Measurements from ENCODE around the gene LTA4H. TPM values are rescaled to one million over a fixed set of nuclear protein-coding genes. Genes with fewer than 3 reads are reported as not detected.

LTA4H gene
- 120 TPM for polyA plus RNA-seq (2013, experiment 1 of 2)
- polyA plus RNA-seq (2013, experiment 2 of 2) = 121 TPM

GRCh38 chr12:96035283-96036236 is at the start of gene LTA4H:
LTA4H (minus strand) TSS chr12:96035587; CDS start chr12:96035519, 68 bp downstream.
- H3K4ac ChIP-seq (ENCODE audit: low read depth, low read length) = no peak within 1 kb of the TSS
- peak within 1 kb of the TSS; percentile 5 for H3K18ac ChIP-seq (ENCODE audit: low read length)
- peak within 1 kb of the TSS; percentile 47 for H3K27ac ChIP-seq (ENCODE audit: low read depth, low read length)
- peak within 1 kb of the TSS; percentile 94 for H3K9ac ChIP-seq (ENCODE audit: low read length)
- peak within 1 kb of the TSS; percentile 97 for H3K56ac ChIP-seq (ENCODE audit: low read length)
- no peak within 1 kb of the TSS for H2BK5ac ChIP-seq (ENCODE audit: low read length)
- H3K4me3 ChIP-seq (ENCODE audit: low read length) = peak within 1 kb of the TSS; percentile 98
- no peaks in the 10 kb centered on the region for H3K27me3 ChIP-seq (ENCODE audit: insufficient read depth, low read length, poor library complexity)
- H4K5ac ChIP-seq (ENCODE audit: low read length) = no peak within 1 kb of the TSS
- H2BK15ac ChIP-seq (replicated peaks; ENCODE audit: low read depth) = no peak within 1 kb of the TSS
- H3K23ac ChIP-seq (ENCODE audit: low read length) = peak within 1 kb of the TSS; percentile 90
- no peaks in the 10 kb centered on the region for H3K79me2 ChIP-seq (ENCODE audit: control insufficient read depth, insufficient read depth, low read length)
- no peaks in the 10 kb centered on the region for H3K4me1 ChIP-seq (ENCODE audit: control insufficient read depth, low read depth, low read length)
- peaks cover 3% of the 10 kb centered on the region for H3K79me1 ChIP-seq (ENCODE audit: low read length)
- H3K4me2 ChIP-seq (ENCODE audit: low read length) = peak within 1 kb of the TSS; percentile 53
- no CpG with 5 or more reads among the region's 55 CpGs for WGBS (ENCODE audit: extremely low coverage, insufficient coverage, low lambda C conversion rate)
- H2BK120ac ChIP-seq (ENCODE audit: low read depth, low read length) = no peak within 1 kb of the TSS
- H4K8ac ChIP-seq (ENCODE audit: low read depth, low read length) = no peak within 1 kb of the TSS
- H3K36me3 ChIP-seq (ENCODE audit: control insufficient read depth, insufficient read depth, low read length) = no peaks in the 10 kb centered on the region
- peak; percentile 100 for DNase-seq
- no peak within 1 kb of the TSS for H2AK5ac ChIP-seq (ENCODE audit: low read length)

- Histone ChIP-seq H4K8ac (ENCODE audit: low read depth, low read length) (no peak overlapping the region), H2BK15ac (replicated peaks; ENCODE audit: low read depth) (no peak overlapping the region), H3K79me2 (ENCODE audit: control insufficient read depth, insufficient read depth, low read length) (no peaks in the 10 kb centered on the region), H3K4me2 (ENCODE audit: low read length) (no peak overlapping the region), H3K27me3 (ENCODE audit: insufficient read depth, low read length, poor library complexity) (no peaks in the 10 kb centered on the region), H3K23ac (ENCODE audit: low read length) (no peak overlapping the region), H2BK120ac (ENCODE audit: low read depth, low read length) (no peak overlapping the region), H3K4ac (ENCODE audit: low read depth, low read length) (no peak overlapping the region), H2AK5ac (ENCODE audit: low read length) (no peak overlapping the region), H3K36me3 (ENCODE audit: control insufficient read depth, insufficient read depth, low read length) (no peaks in the 10 kb centered on the region), H3K79me1 (ENCODE audit: low read length) (no peaks in the 10 kb centered on the region), H3K4me1 (ENCODE audit: control insufficient read depth, low read depth, low read length) (no peaks in the 10 kb centered on the region), H3K56ac (ENCODE audit: low read length) (no peak overlapping the region), H4K5ac (ENCODE audit: low read length) (no peak overlapping the region), H3K4me3 (ENCODE audit: low read length) (no peak overlapping the region), H2BK5ac (ENCODE audit: low read length) (no peak overlapping the region), H3K18ac (ENCODE audit: low read length) (no peak overlapping the region), H3K27ac (ENCODE audit: low read depth, low read length) (no peak overlapping the region), H3K9ac (ENCODE audit: low read length) (no peak overlapping the region)
- WGBS (ENCODE audit: extremely low coverage, insufficient coverage, low lambda C conversion rate) = no CpG with 5 or more reads among the region's 2 CpGs
- DNase-seq = no peak
Observed at GRCh38 chr12:96084624-96085023, 49.2 kb upstream of the LTA4H start.

GRCh38 chr12:96083020-96083719 is 47.8 kb upstream of the LTA4H start:
- H3K27ac ChIP-seq (ENCODE audit: low read depth, low read length) = no peak overlapping the region
- H3K4me2 ChIP-seq (ENCODE audit: low read length) = no peak overlapping the region
- H3K18ac ChIP-seq (ENCODE audit: low read length) = no peak overlapping the region
- no CpG with 5 or more reads among the region's 9 CpGs for WGBS (ENCODE audit: extremely low coverage, insufficient coverage, low lambda C conversion rate)
- no peak overlapping the region for H3K23ac ChIP-seq (ENCODE audit: low read length)
- no peak overlapping the region for H3K4ac ChIP-seq (ENCODE audit: low read depth, low read length)
- DNase-seq = peak; percentile 54
- no peaks in the 10 kb centered on the region for H3K79me1 ChIP-seq (ENCODE audit: low read length)
- no peak overlapping the region for H3K9ac ChIP-seq (ENCODE audit: low read length)
- no peaks in the 10 kb centered on the region for H3K4me1 ChIP-seq (ENCODE audit: control insufficient read depth, low read depth, low read length)
- no peak overlapping the region for H4K5ac ChIP-seq (ENCODE audit: low read length)
- H2AK5ac ChIP-seq (ENCODE audit: low read length) = no peak overlapping the region
- H2BK5ac ChIP-seq (ENCODE audit: low read length) = no peak overlapping the region
- no peak overlapping the region for H3K56ac ChIP-seq (ENCODE audit: low read length)
- H4K8ac ChIP-seq (ENCODE audit: low read depth, low read length) = no peak overlapping the region
- H2BK15ac ChIP-seq (replicated peaks; ENCODE audit: low read depth) = no peak overlapping the region
- H2BK120ac ChIP-seq (ENCODE audit: low read depth, low read length) = no peak overlapping the region
- H3K27me3 ChIP-seq (ENCODE audit: insufficient read depth, low read length, poor library complexity) = no peaks in the 10 kb centered on the region
- no peaks in the 10 kb centered on the region for H3K79me2 ChIP-seq (ENCODE audit: control insufficient read depth, insufficient read depth, low read length)
- H3K36me3 ChIP-seq (ENCODE audit: control insufficient read depth, insufficient read depth, low read length) = no peaks in the 10 kb centered on the region
- no peak overlapping the region for H3K4me3 ChIP-seq (ENCODE audit: low read length)

- H3K4me3 ChIP-seq (ENCODE audit: low read length) = no peak overlapping the region
- H3K18ac ChIP-seq (ENCODE audit: low read length) = no peak overlapping the region
- no peaks in the 10 kb centered on the region for H3K36me3 ChIP-seq (ENCODE audit: control insufficient read depth, insufficient read depth, low read length)
- no peak overlapping the region for H3K27ac ChIP-seq (ENCODE audit: low read depth, low read length)
- no peak overlapping the region for H4K8ac ChIP-seq (ENCODE audit: low read depth, low read length)
- H3K79me1 ChIP-seq (ENCODE audit: low read length) = no peaks in the 10 kb centered on the region
- no peaks in the 10 kb centered on the region for H3K79me2 ChIP-seq (ENCODE audit: control insufficient read depth, insufficient read depth, low read length)
- peak; percentile 50 for DNase-seq
- H3K4me2 ChIP-seq (ENCODE audit: low read length) = no peak overlapping the region
- H3K27me3 ChIP-seq (ENCODE audit: insufficient read depth, low read length, poor library complexity) = no peaks in the 10 kb centered on the region
- WGBS (ENCODE audit: extremely low coverage, insufficient coverage, low lambda C conversion rate) = no CpG with 5 or more reads among the region's 3 CpGs
- H3K4ac ChIP-seq (ENCODE audit: low read depth, low read length) = no peak overlapping the region
- no peak overlapping the region for H3K56ac ChIP-seq (ENCODE audit: low read length)
- H3K9ac ChIP-seq (ENCODE audit: low read length) = no peak overlapping the region
- no peak overlapping the region for H2BK15ac ChIP-seq (replicated peaks; ENCODE audit: low read depth)
- no peaks in the 10 kb centered on the region for H3K4me1 ChIP-seq (ENCODE audit: control insufficient read depth, low read depth, low read length)
- H4K5ac ChIP-seq (ENCODE audit: low read length) = no peak overlapping the region
- H2BK5ac ChIP-seq (ENCODE audit: low read length) = no peak overlapping the region
- no peak overlapping the region for H3K23ac ChIP-seq (ENCODE audit: low read length)
- H2AK5ac ChIP-seq (ENCODE audit: low read length) = no peak overlapping the region
- H2BK120ac ChIP-seq (ENCODE audit: low read depth, low read length) = no peak overlapping the region
Observed at GRCh38 chr12:96081596-96081995, 46.2 kb upstream of the LTA4H start.

GRCh38 chr12:96078231-96079135 is 43.1 kb upstream of the LTA4H start:
- Histone ChIP-seq H3K18ac (ENCODE audit: low read length) (no peak overlapping the region), H3K4me3 (ENCODE audit: low read length) (no peak overlapping the region), H4K8ac (ENCODE audit: low read depth, low read length) (no peak overlapping the region), H3K4ac (ENCODE audit: low read depth, low read length) (no peak overlapping the region), H3K56ac (ENCODE audit: low read length) (no peak overlapping the region), H2BK15ac (replicated peaks; ENCODE audit: low read depth) (no peak overlapping the region), H3K9ac (ENCODE audit: low read length) (no peak overlapping the region), H3K23ac (ENCODE audit: low read length) (no peak overlapping the region), H2AK5ac (ENCODE audit: low read length) (no peak overlapping the region), H2BK5ac (ENCODE audit: low read length) (no peak overlapping the region), H2BK120ac (ENCODE audit: low read depth, low read length) (no peak overlapping the region), H3K4me2 (ENCODE audit: low read length) (no peak overlapping the region), H3K79me1 (ENCODE audit: low read length) (no peaks in the 10 kb centered on the region), H3K36me3 (ENCODE audit: control insufficient read depth, insufficient read depth, low read length) (no peaks in the 10 kb centered on the region), H3K79me2 (ENCODE audit: control insufficient read depth, insufficient read depth, low read length) (no peaks in the 10 kb centered on the region), H3K27me3 (ENCODE audit: insufficient read depth, low read length, poor library complexity) (no peaks in the 10 kb centered on the region), H3K4me1 (ENCODE audit: control insufficient read depth, low read depth, low read length) (no peaks in the 10 kb centered on the region), H3K27ac (ENCODE audit: low read depth, low read length) (no peak overlapping the region), H4K5ac (ENCODE audit: low read length) (no peak overlapping the region)
- DNase-seq = no peak
- WGBS (ENCODE audit: extremely low coverage, insufficient coverage, low lambda C conversion rate) = no CpG with 5 or more reads among the region's 15 CpGs
